SK-N-SH treated with all-trans-retinoic acid at 6 μM for 48 hours (cell line): ENCODE data around the gene PLEKHH1.

Experiments
- ATAC-seq: fragments of 200-7000 bp; cut with Tn5 transposase; 3 replicates; pipeline ENCODE4 v1.9.1; 2020; ENCODE audit warnings: mild to moderate bottlenecking, moderate library complexity
- ARNTL ChIP-seq: fragments of 450-650 bp; formaldehyde crosslinking; IDR thresholded peaks from 2 replicates; pipeline ENCODE4 v1.5.0; 2020; ENCODE audit warnings: low read depth, mild to moderate bottlenecking, moderate library complexity, borderline replicate concordance
- BACH2 ChIP-seq: fragments of 250-450 bp; sonication (Bioruptor Pico); IDR thresholded peaks from 2 replicates; pipeline ENCODE4 v1.9.0; 2021; ENCODE audit warnings: mild to moderate bottlenecking, borderline replicate concordance
- CREB5 ChIP-seq: fragments of 250-450 bp; sonication (Bioruptor Pico); IDR thresholded peaks from 2 replicates; pipeline ENCODE4 v1.5.1; 2020; ENCODE audit warnings: low read depth, mild to moderate bottlenecking, moderate library complexity
- CSDC2 ChIP-seq: fragments of 250-450 bp; sonication (Bioruptor Pico); IDR thresholded peaks from 2 replicates; pipeline ENCODE4 v1.5.0; 2020; ENCODE audit warnings: mild to moderate bottlenecking, moderate library complexity
- CSRNP3 ChIP-seq: fragments of 250-450 bp; sonication (Bioruptor Pico); IDR thresholded peaks from 2 replicates; pipeline ENCODE4 v1.5.1; 2021; ENCODE audit warnings: mild to moderate bottlenecking, moderate library complexity
- ESRRG ChIP-seq: fragments of 250-450 bp; sonication (Bioruptor Pico); IDR thresholded peaks from 2 replicates; pipeline ENCODE4 v1.6.1; 2021; ENCODE audit warnings: mild to moderate bottlenecking
- GLIS3 ChIP-seq: fragments of 250-450 bp; sonication (Bioruptor Pico); IDR thresholded peaks from 2 replicates; pipeline ENCODE4 v1.5.0; 2020; ENCODE audit warnings: mild to moderate bottlenecking, moderate library complexity
- ISL1 ChIP-seq: fragments of 250-450 bp; sonication (Bioruptor Pico); IDR thresholded peaks from 2 replicates; pipeline ENCODE4 v2.1.2; 2022; ENCODE audit warnings: mild to moderate bottlenecking, moderate library complexity
- PATZ1 ChIP-seq: fragments of 250-450 bp; sonication (Bioruptor Pico); IDR thresholded peaks from 2 replicates; pipeline ENCODE4 v1.8.0; 2020; ENCODE audit warnings: mild to moderate bottlenecking, moderate library complexity, borderline replicate concordance
- PPARA ChIP-seq: fragments of 250-450 bp; sonication (Bioruptor Pico); IDR thresholded peaks from 2 replicates; pipeline ENCODE4 v1.5.0; 2020; ENCODE audit warnings: mild to moderate bottlenecking, borderline replicate concordance
- TOX ChIP-seq: fragments of 250-450 bp; sonication (Bioruptor Pico); IDR thresholded peaks from 2 replicates; pipeline ENCODE4 v1.8.0; 2021; ENCODE audit warnings: mild to moderate bottlenecking, moderate library complexity, borderline replicate concordance
- TSHZ2 ChIP-seq: fragments of 250-450 bp; sonication (Bioruptor Pico); IDR thresholded peaks from 2 replicates; pipeline ENCODE4 v1.5.0; 2020; ENCODE audit warnings: mild to moderate bottlenecking, moderate library complexity
- ZC3H10 ChIP-seq: fragments of 250-450 bp; sonication (Bioruptor Pico); IDR thresholded peaks from 2 replicates; pipeline ENCODE4 v1.5.1; 2021; ENCODE audit warnings: mild to moderate bottlenecking, moderate library complexity
- ZFP3 ChIP-seq: fragments of 250-450 bp; sonication (Bioruptor Pico); IDR thresholded peaks from 2 replicates; pipeline ENCODE4 v1.5.0; 2020; ENCODE audit warnings: mild to moderate bottlenecking, moderate library complexity
- ZFP30 ChIP-seq: fragments of 450-650 bp; formaldehyde crosslinking; IDR thresholded peaks from 2 replicates; pipeline ENCODE4 v1.5.0; 2022; ENCODE audit warnings: mild to moderate bottlenecking, moderate library complexity
- ZNF565 ChIP-seq: fragments of 450-650 bp; formaldehyde crosslinking; conservative IDR thresholded peaks from 2 replicates; pipeline ENCODE4 v1.5.0; 2020; ENCODE audit warnings: low read depth, mild to moderate bottlenecking, moderate library complexity
- ZNF70 ChIP-seq: fragments of 450-650 bp; formaldehyde crosslinking; IDR thresholded peaks from 2 replicates; pipeline ENCODE4 v1.5.0; 2020; ENCODE audit warnings: mild to moderate bottlenecking, moderate library complexity
- ZNF8 ChIP-seq: fragments of 450-650 bp; formaldehyde crosslinking; IDR thresholded peaks from 2 replicates; pipeline ENCODE4 v1.5.0; 2020; ENCODE audit warnings: mild to moderate bottlenecking, moderate library complexity

PLEKHH1 gene

GRCh38 chr14:67582061-67582460, 49.0 kb downstream of the PLEKHH1 start:
- no peak for TF ChIP-seq TOX (CRISPR knock-in tag)
- no peak for TF ChIP-seq PPARA (CRISPR knock-in tag)
- TF ChIP-seq ZFP3 (CRISPR knock-in tag): no peak
- no peak for TF ChIP-seq ISL1 (CRISPR knock-in tag)
- TF ChIP-seq GLIS3 (CRISPR knock-in tag): no peak
- TF ChIP-seq ARNTL (CRISPR knock-in tag): no peak
- no peak for TF ChIP-seq BACH2
- TF ChIP-seq ZNF70 (CRISPR knock-in tag): no peak
- TF ChIP-seq ZFP30 (CRISPR knock-in tag): no peak
- TF ChIP-seq, all 23 proteins: peak for 0
- no peak; the same call in 2 of the 3 replicates for ATAC-seq

GRCh38 chr14:67583711-67584644, 50.9 kb downstream of the PLEKHH1 start:
- no peak for TF ChIP-seq CSRNP3 (CRISPR knock-in tag)
- no peak for TF ChIP-seq CSDC2 (CRISPR knock-in tag)
- TF ChIP-seq TOX (CRISPR knock-in tag): no peak
- TF ChIP-seq ESRRG (CRISPR knock-in tag): no peak
- no peak for TF ChIP-seq ZFP3 (CRISPR knock-in tag)
- TF ChIP-seq ISL1 (CRISPR knock-in tag): no peak
- no peak for TF ChIP-seq TSHZ2 (CRISPR knock-in tag)
- no peak for TF ChIP-seq ARNTL (CRISPR knock-in tag)
- TF ChIP-seq ZC3H10 (CRISPR knock-in tag): no peak
- no peak for TF ChIP-seq ZFP30 (CRISPR knock-in tag)
- no peak for TF ChIP-seq ZNF565 (CRISPR knock-in tag)
- TF ChIP-seq ZNF70 (CRISPR knock-in tag): no peak
- no peak for TF ChIP-seq ZNF8
- no peak for TF ChIP-seq GLIS3 (CRISPR knock-in tag)
- ATAC-seq: peak; percentile 96

- TF ChIP-seq CSRNP3 (CRISPR knock-in tag) (no peak), CREB5 (CRISPR knock-in tag) (no peak), PATZ1 (no peak), ZNF8 (no peak), CSDC2 (CRISPR knock-in tag) (no peak), ZNF565 (CRISPR knock-in tag) (no peak), TOX (CRISPR knock-in tag) (no peak)
- ATAC-seq: no peak
These were observed 51.9 kb downstream of the PLEKHH1 start for GRCh38 chr14:67584978-67585377.
